HFF-Myc (cell line): ENCODE results near the gene EIF4E1B.

Experiments
- DNase-seq: peaks from one replicate; pipeline ENCODE4 v3.0.0-alpha.2; 2011; ENCODE audit warnings: low read depth; ENCODE audit errors: extremely low read depth
- H3K4me3 ChIP-seq: replicated peaks from 2 replicates; pipeline ENCODE4 v1.5.1; 2011; ENCODE audit warnings: low read depth, mild to moderate bottlenecking, control low read depth, low read length
- CTCF ChIP-seq: IDR thresholded peaks from 2 replicates; pipeline ENCODE4 v1.5.1; 2012; ENCODE audit warnings: mild to moderate bottlenecking, low read depth, low read length, control low read depth; ENCODE audit errors: missing control alignments

The EIF4E1B gene

GRCh38 chr5:176658007-176658599 is 27.6 kb downstream of the EIF4E1B start:
- TF ChIP-seq CTCF, result peak; percentile 91
- H3K4me3 ChIP-seq, result no peak overlapping the region
- DNase-seq, result no peak

GRCh38 chr5:176658817-176659511 is 28.5 kb downstream of the EIF4E1B start:
- no peak for DNase-seq
- TF ChIP-seq CTCF, result no peak
- H3K4me3 ChIP-seq, result no peak overlapping the region

GRCh38 chr5:176659512-176659839 is 29.0 kb downstream of the EIF4E1B start:
- no peak for DNase-seq
- no peak for TF ChIP-seq CTCF
- H3K4me3 ChIP-seq, result no peak overlapping the region

GRCh38 chr5:176659860-176660461 is 29.5 kb downstream of the EIF4E1B start:
- no peak overlapping the region for H3K4me3 ChIP-seq
- no peak for DNase-seq
- no peak for TF ChIP-seq CTCF

DNA sequence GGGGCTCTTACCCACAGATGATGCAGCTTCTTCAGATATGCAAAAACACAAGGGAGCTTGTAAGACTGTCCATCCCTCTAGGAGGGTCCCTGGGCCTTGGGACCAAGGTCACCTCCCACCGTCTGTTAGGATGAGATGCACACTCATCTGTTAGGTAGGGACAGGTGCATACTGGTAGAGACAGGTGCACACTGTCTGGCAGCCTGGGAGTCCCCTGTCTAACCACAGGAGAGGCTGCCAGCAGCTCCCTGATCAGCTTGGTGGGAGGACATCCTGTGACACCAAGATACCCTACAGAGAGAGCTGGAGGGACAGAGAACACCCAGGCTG is 30.0 kb downstream of the EIF4E1B start:
- H3K4me3 ChIP-seq, result no peak overlapping the region
- no peak for DNase-seq
- no peak for TF ChIP-seq CTCF

DNA sequence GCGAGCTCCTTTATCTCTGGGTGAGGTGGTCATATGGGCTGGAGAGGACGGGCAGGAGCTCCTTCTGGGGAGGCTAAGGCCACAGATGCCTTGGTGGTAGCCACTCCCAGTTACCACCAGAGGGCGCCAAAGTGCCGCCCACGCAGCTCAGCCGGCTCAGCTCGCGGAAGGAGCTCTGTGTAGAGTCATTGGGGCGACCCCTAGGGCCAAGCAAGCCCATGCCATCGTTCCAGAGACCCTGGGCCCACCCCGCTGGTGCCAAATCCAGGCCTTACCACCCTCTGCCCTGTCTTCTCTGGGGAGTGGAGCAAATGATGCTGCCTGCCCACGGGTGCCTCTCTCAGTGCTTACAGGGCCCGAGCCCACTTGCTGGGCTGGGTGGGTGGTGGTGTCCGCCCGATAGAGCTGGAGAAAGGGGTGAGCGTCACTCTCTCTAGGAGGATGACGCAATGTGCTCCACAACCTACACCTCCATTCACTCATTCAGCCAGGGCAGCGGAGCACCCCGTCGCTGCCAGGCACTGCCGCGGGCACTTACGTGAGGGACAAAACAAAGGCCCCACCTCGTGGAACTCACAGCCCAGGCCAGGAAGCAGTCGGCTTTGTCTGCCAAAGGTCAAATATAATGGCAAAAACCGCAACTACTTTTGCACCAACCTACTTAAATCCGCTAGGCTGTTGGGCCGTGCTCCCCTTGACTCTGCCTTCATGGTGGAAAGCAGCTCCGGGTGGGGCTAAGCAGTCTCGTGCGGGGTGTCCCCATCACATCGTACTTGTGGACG is 30.6 kb downstream of the EIF4E1B start:
- TF ChIP-seq CTCF, result peak; percentile 93
- H3K4me3 ChIP-seq, result no peak overlapping the region
- no peak for DNase-seq
